ENCODE results near the gene RAE1. TPM values are rescaled to one million over a fixed set of nuclear protein-coding genes. Genes with fewer than 3 reads are reported as not detected.
A peak's percentile ranks its signal among the peaks of the same experiment; 100 is the strongest.

The RAE1 gene
- total and polyA plus RNA-seq, 2 experiments from 2014 or later: 35.8 to 43.3 TPM

DNA sequence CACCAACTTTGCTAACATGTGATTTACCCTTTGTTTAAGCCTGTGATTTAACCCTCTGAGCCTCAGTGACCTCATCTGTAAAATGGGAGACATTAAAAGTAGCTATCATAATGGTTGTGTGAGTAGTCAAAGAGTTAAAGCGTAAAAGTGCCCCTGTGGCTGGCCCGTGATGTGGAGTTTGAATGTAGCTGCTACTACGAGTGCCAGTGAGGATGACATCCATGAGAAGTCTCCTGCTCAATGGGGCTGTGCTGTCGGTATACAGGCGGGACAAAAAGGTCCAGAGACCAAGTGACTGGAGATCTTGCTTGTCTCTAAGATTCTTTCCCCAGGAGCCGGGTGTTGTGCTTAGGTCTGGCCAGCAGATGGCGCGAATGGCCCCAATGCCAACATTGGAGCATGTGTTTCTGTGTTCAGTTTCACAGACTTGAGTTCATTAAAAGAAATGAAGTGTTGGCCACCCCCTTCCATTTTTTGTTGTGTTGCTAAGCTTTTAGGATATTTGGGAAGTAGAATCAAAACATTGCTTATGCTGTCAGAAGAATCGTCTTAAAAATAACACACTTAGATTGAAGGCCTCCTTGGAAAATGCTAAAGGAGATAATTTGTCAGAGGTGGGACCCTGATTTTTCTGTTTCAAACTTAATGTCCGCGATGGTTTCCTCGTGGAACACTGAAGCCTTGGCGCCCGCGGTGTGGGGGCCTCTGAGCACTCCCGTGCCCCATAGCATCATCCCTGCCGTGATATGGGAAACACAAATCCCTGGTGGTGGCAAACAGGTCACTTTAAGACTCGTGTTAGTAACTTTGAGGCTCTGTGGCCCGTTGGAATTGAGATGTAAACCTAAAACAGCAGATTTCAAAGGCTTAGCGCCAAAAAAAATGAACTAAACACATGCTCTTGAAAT lies 30.8 kb downstream of the RAE1 start:
- Histone ChIP-seq H3K9me2 (replicated peaks; ENCODE audit: insufficient read depth) (no peaks in the 10 kb centered on the region), H3K9me3 (ENCODE audit: low read depth) (no peaks in the 10 kb centered on the region), H3K36me3 (replicated peaks; ENCODE audit: insufficient read depth, low read depth) (no peaks in the 10 kb centered on the region), H3K79me2 (no peaks in the 10 kb centered on the region), H3K4me2 (no peak overlapping the region), H3K4me1 (ENCODE audit: insufficient read depth) (no peaks in the 10 kb centered on the region), H2AFZ (no peak overlapping the region), H3K4me3 (no peak overlapping the region), H4K20me1 (ENCODE audit: insufficient read depth, poor library complexity, severe bottlenecking) (no peaks in the 10 kb centered on the region), H3K27ac (no peak overlapping the region), H3K27me3 (no peaks in the 10 kb centered on the region)
- WGBS (ENCODE audit: low lambda C conversion rate, missing lambda C conversion rate): 64% methylated on average over 20 of the region's 20 CpGs
- DNase-seq (ENCODE audit: low spot score): peak; percentile 86
- TF ChIP-seq CTCF (IDR thresholded peaks at IDR 0.05; ENCODE audit: poor library complexity) (peak; percentile 86), EZH2phosphoT487 (IDR thresholded peaks at IDR 0.05; ENCODE audit: low read depth, severe bottlenecking, unreplicated experiment) (no peak), EZH2 (IDR thresholded peaks at IDR 0.05; ENCODE audit: borderline replicate concordance) (no peak)

DNA sequence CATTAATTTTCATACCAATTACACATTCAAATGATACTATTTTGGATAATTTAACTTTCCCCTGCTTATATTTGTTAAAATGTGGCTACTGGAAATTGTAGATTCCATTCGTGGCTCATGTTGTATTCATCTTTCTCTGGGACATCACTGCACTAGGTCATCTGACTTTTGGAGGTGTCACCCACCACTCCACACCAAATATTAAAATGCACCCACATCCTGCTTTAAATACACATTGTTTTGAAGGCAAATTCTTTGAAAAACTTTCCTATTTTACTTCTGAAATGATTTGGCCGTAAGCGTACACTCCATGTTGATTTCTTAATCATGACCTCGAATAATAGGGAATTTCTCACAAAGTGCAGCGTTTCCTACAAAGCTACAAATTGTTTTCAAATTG lies 31.5 kb downstream of the RAE1 start:
- no peaks in the 10 kb centered on the region for H3K4me1 ChIP-seq (ENCODE audit: insufficient read depth)
- no peaks in the 10 kb centered on the region for H3K9me2 ChIP-seq (replicated peaks; ENCODE audit: insufficient read depth)
- no peaks in the 10 kb centered on the region for H4K20me1 ChIP-seq (ENCODE audit: insufficient read depth, poor library complexity, severe bottlenecking)
- H2AFZ ChIP-seq: no peak overlapping the region
- WGBS (ENCODE audit: low lambda C conversion rate, missing lambda C conversion rate): 96% methylated on average over 5 of the region's 5 CpGs
- H3K4me3 ChIP-seq: no peak overlapping the region
- TF ChIP-seq CTCF (IDR thresholded peaks at IDR 0.05; ENCODE audit: poor library complexity) (no peak), EZH2phosphoT487 (IDR thresholded peaks at IDR 0.05; ENCODE audit: low read depth, severe bottlenecking, unreplicated experiment) (no peak), EZH2 (IDR thresholded peaks at IDR 0.05; ENCODE audit: borderline replicate concordance) (no peak)
- no peak for DNase-seq (ENCODE audit: low spot score)
- H3K4me2 ChIP-seq: no peak overlapping the region
- H3K27me3 ChIP-seq: no peaks in the 10 kb centered on the region
- no peaks in the 10 kb centered on the region for H3K9me3 ChIP-seq (ENCODE audit: low read depth)
- H3K79me2 ChIP-seq: no peaks in the 10 kb centered on the region
- no peaks in the 10 kb centered on the region for H3K36me3 ChIP-seq (replicated peaks; ENCODE audit: insufficient read depth, low read depth)
- H3K27ac ChIP-seq: no peak overlapping the region

DNA sequence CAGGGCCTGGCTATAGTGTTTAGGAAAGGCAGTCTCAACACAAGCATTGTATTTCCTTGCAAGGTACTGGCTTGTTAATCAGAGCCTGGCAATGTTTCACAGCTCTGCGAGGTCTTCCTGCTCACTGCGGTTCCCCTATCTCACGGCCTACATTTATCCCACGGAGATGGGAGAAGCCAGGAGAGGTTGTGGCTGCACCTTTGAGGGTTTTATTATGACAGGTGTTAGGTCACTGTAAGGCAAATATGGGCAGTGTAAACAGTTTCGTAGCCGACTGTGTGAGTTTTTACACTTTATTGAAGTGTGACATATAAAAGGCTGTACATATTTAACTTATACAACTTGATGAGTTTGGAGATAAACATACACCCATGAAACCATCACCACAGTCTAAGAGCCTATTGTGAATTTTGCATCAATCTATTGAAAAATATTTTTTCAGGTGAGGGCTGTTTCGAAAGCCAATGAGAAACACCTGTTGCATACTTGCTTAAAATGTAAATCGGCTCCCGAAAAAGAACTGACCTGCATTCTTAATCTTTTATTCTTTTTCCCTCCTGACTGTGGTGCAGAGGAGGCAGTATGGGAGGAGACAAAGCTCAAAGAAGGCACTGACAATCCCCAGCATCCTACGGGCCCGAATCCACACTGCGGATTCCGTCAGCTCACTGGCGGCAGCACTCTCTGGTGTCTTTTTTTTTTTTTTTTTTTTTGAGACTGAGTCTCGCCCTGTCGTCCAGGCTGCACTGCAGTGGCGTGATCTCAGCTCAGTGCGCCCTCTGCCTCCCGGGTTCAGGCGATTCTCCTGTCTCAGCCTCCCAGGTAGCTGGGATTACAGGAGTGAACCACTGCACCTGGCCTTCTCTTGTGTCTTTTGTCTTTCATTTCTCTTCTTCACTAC lies 32.6 kb downstream of the RAE1 start:
- Histone ChIP-seq H3K4me1 (ENCODE audit: insufficient read depth) (no peaks in the 10 kb centered on the region), H2AFZ (no peak overlapping the region), H3K79me2 (no peaks in the 10 kb centered on the region), H3K4me2 (no peak overlapping the region), H3K27ac (no peak overlapping the region), H3K36me3 (replicated peaks; ENCODE audit: insufficient read depth, low read depth) (no peaks in the 10 kb centered on the region), H4K20me1 (ENCODE audit: insufficient read depth, poor library complexity, severe bottlenecking) (no peaks in the 10 kb centered on the region), H3K9me3 (ENCODE audit: low read depth) (no peaks in the 10 kb centered on the region), H3K27me3 (no peaks in the 10 kb centered on the region), H3K9me2 (replicated peaks; ENCODE audit: insufficient read depth) (no peaks in the 10 kb centered on the region), H3K4me3 (no peak overlapping the region)
- TF ChIP-seq EZH2phosphoT487 (IDR thresholded peaks at IDR 0.05; ENCODE audit: low read depth, severe bottlenecking, unreplicated experiment): no peak
- no peak for TF ChIP-seq EZH2 (IDR thresholded peaks at IDR 0.05; ENCODE audit: borderline replicate concordance)
- no peak for TF ChIP-seq CTCF (IDR thresholded peaks at IDR 0.05; ENCODE audit: poor library complexity)
- peak; percentile 32 for DNase-seq (ENCODE audit: low spot score)
- 84% methylated on average over 20 of the region's 20 CpGs for WGBS (ENCODE audit: low lambda C conversion rate, missing lambda C conversion rate)
